HG03159 (cell line): ENCODE measurements around the gene MCF2L.

Experiments used
- ATAC-seq: cut with Tn5 transposase; IDR thresholded peaks from one replicate; pipeline ENCODE4 v1.9.1; 2021; ENCODE audit warnings: mild to moderate bottlenecking, moderate library complexity; ENCODE audit not compliant: unreplicated experiment

The MCF2L gene

DNA sequence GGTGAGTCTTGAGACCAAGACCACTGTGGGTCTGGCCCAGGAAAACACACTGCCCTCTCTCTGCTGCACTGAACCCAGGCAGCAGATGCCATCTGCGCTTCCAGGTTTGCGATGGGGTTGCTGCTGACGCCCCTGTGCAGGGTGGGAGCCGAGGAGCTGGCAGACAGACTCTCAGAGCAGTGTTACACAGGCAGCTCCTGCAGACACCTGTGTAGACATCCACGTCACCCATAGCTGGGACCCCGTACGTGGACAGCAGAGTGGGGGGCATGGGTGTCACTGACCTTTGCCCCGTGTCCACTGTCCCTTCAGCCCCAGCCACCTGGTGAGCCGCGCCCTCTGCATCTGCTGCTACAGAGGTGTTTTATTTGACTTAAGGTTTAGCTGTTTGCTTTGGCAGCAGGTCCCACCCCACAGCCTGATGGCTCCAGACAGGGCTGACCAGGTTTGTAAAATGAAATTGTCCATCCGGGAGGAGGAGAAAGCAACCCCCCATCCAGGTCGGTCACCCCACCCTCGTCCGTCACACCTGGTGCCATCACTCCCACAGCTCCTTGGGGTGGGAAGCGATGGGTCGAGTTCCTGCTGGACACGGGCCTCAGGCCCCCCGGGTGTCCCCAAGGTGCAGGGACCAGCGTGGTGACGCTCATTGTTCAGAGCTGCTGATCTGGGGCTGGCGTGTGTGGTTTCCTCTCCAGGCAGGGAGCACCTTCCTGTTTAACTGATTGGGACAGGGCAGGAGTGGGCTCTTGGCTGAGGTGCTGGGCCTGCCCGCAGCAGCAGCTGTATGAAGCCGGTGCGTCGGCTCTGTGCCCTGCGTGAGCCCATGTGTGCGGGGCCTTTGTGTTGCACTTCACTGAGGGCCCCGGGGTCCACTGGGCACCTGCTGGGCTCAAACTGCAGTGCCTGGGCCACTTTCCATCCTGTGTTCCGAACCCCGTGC is 28.4 kb downstream of the MCF2L start:
- ATAC-seq, result no peak

DNA sequence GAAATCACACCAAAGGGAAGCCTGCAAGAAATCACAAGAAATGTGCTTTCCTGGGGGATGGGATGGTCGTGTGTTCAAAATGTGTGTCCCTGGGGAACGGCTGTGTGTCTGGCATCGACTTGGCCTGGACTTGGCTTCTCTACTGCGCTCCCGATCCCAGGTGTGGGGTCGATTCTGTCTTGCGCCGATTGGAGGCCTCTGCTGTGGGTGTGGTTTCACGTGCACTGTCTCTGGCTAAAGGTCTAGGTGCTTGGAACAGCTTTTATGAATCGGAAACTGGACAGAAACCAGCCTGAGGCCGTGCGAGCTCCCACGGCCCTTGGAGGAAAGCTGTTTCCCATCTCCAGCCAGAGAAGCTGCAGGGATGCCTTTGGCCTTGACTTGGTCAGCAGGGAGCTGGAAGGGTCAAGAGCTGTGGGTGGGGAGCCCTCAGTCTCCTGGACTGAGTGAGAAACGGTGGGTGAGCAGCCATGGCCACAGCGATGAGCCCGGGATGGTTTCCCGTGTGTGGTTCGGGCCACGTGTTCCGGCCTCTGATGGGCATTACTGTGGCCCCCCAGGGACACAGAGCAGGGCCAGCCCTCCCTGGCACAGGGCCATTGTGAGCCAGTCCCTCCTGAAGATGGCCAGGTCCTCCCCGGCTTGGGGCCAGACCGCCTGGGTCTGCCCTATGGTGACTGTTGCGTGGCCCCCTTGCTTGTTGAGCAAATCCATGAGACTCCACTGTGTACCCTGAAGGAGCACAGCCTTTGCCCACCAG is 29.7 kb downstream of the MCF2L start:
- ATAC-seq, result no peak

DNA sequence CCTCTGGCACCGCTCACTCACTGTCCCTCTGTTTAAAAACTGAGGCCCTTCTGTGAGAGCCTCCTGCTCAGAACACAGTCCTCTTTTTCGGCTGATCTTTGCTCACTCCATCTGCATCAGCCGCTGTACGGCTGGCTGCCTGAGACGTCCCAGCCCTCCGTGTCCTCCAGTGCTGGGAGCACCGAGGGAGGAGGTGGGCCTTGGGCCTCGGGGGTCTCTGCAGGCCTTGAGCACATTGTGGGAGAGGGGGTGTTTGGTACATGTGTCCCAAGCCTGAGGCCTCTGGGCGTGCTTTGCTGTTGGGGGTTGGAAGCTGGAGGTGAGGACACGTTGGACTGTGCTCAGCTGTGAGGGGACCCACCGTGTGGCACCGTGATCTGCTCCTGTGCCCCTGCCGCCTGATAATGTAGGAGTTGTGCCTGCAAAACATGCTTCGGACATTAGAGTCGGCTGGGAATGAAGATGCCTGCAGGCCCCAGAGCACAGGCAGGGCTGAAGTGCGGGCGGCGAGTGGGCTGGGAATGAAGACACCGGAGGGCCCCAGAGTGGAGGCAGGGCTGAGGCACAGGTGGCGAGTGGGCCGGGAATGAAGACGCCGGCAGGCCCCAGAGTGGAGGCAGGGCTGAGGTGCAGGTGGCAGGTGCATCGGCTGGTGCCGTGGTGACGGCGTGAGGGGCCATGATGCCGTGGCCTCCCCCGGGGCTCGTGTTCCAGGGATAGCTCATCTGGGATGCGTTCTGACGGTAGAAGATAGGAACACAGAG is 30.6 kb downstream of the MCF2L start:
- no peak for ATAC-seq

DNA sequence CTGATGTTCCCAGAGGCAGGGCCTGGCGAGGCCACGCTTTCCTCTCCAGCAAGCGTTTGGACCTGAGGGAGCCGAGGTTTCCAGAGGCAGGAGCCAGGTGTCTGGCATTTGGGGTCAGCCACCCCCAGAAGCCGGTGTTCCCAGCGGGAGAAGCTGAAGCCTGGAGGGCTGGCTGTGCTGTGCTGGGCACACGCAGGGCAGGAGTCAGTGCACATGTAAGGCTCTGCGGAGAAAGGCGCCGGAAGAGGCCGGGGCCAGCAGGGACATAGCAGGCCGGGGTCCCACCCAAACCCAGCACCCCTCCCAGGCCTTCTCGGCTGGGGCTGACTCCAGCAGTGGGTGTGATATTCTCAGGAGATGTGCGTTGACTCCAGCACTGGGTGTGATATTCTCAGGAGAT is 31.6 kb downstream of the MCF2L start:
- no peak for ATAC-seq

DNA sequence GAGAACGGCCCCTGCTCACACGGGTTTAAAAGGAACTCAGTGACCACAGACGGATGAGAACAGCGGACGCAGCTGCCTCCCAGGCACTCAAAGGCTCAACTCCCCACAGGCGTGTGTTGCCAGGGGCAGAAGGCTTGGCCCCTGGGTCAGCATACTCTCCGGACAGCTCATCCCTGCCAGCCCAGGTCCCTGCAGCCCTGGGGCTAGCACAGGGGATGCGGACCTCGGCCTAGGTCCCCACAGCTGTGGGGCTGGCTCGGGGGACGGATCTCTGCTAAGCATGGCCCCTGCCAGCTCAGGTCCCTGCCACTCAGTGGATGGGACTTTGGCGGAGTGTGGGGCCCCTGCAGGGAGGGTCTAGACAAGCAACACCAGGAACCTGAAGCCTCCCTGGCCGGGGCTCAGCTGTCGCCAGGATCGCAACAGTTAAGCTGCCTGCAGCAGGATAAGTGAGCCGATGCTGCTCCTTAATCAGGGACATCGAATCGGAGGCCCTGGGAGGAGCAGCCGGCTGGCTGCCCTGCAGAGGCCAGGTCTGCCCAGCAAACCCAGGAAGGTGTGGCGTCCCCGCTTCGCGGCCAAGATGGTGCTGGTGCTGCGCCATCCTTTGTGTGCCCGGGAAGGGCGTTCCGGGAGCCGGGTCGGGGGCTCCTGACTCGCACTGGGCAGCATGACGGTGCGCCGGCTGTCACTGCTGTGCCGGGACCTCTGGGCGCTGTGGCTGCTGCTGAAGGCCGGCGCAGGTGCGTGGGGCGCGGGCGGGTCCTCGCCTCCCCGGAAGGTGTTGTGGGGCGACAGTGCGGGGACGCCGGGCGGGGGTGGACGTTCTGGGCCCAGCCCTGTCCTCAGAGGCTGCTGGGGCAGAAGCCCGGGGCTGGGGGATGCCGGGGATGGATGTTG is 32.5 kb downstream of the MCF2L start:
- ATAC-seq, result no peak

DNA sequence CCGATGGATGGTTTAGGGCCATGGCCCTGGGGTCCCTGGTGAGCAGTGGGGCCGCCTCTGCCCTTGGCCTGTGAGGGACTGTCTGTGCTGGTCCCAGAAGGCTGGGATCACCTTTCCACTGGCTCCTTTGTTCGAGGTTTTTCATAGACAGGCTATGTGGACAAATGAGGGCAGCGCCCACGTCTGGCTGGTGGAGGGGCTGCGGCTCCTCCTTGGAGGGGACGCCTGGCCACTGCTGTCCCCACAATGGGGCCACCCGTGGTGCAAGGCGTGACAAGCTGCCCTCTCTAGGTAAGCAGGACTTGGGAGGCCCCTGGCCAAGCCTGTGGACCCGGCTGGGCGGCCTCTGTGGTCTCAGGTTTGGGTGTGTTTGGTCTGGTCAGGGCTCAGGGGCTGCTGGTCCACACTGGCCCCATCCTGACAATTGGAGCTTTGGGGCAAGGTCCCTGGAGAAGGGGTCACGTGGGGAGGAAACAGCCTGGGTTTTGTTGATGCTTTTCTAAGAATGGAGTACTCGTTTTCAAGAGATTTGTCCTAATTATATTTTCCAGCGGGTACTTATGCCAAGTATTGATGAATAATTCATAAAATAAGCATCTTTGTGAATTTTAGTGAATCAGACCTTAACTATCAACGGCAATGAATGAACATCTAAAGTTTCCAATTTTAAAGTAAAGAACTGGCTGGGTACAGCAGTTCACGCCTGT is 33.3 kb downstream of the MCF2L start:
- ATAC-seq, result no peak

DNA sequence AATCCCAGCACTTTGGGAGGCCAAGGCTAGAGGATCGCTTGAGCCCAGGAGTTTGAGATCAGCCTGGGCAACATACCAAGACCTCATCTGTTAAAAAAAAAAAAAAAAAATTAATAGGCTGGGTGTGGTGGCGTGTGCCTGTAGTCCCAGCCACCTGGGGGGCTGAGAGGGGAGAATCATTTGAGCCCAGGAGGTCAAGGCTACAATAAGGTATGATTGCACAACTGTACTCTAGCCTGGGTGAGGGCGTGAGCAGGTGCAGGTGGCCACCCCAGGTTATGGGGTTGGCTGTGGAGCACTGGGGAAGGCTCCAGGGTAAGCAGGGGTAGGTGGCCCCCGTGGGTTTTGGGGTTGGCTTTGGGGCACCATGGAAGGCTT is 33.9 kb downstream of the MCF2L start:
- ATAC-seq, result no peak

DNA sequence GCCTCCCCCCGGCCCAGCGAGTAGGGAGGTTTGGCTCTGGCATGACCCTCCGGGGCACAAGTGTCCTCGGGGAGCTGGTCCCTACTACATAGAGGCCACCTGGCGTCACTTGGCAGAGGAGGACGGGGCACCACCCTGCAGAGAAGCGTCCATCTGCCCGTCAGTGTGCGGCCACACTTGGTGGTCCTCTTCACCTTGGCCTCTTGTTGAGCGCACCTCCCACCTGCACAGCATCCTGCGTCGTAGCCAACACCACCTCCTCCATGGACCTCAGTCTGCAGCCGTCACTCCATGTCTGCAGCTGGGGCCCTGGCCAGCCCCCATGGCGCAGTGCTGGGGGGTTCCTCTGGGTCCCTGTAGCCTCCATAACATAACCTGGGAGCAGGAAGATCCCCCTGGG is 35.1 kb downstream of the MCF2L start:
- ATAC-seq, result no peak

DNA sequence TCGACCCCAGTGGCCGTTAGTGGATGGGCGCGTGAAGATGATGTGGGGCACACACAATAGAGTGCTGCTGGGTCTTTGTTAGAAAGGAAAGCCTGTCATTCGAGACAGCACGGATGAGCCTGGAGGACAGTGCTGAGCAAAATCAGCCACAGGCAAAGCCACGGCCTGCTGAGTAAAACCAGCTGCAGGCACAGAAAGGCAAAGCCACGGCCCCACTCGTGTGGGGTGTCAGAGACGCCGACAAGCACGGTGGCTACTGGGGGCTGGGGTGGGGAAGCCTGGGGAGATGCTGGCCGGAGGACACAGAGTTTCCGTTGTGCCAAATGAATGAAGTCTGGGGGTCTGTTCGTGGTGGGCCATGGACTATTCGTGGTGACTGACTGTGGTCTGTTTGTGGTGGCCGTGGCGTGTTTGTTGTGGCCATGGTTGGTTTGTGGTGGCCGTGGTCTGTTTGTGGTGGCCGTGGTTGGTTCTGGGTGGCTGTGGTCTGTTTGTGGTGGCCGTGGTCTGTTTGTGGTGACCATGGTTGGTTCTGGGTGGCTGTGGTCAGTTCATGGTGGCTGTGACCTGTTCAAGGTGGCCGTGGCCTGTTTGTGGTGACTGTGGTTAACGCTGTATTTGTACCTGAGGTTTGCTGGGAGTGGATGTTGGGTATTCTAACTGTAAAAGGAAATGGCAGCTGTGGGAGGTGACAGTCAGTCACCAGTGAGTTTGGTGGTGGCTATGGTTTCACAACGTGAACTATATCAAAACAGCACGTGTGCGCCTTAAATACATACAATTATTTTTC is 36.3 kb downstream of the MCF2L start:
- no peak for ATAC-seq

DNA sequence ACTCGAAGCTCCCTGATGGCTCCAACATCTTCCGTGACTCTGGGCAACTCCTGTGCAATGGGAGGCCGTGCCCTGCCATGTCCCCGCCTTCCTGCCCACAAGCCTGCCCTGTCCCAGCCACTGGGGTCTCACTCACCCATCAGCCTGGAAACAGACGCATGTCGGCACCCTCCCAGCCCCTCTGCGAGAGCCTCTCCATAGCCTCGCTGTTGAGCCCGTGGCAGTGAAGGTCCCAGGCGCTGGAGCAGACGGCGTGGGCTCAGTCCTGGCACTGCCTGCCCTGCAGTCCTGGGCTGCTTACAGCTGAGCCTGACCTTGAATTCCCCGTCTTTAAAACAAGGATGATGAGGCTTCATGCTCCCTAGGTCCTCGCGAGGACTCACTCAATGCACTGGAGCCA is 37.0 kb downstream of the MCF2L start:
- no peak for ATAC-seq

DNA sequence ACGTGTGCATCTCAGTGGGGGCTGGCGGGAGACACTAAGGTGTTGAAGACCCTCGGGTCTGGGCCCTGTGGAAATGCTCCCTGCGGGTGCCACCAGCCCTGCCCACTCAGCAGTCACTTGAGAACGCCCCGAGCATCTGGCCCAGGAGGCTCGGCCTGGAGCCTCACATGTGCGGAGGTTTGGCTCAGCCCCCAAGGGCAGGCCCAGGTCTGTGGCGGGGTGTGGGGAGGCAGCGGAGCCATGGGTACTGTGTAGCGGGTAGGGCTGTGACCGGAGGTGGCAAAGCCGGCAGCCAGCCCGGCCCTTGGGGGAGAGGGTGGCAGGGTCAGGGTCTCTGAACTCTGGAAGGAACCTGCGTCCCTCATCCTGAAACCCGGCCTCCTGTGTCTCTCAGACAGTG is 37.6 kb downstream of the MCF2L start:
- no peak for ATAC-seq

DNA sequence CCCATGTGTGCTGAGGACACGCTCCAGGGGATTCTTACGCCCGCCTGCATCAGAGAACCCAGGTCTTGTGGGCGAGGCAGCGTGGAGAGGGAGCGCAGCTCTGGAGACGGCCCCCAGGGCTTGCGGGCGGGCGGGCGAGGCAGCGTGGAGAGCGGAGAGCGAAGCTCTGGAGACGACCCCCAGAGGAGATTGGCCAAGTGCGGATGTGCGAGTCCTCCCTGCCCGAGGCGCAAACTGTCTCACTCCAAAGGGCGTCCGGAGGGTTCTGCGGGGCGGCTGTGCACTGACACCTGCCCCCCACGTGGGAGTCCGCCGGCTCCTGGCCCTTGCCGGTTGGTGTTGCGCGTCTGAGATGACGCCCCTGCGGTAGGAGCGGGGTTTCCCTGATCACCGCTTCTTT is 39.8 kb downstream of the MCF2L start:
- ATAC-seq, result no peak

DNA sequence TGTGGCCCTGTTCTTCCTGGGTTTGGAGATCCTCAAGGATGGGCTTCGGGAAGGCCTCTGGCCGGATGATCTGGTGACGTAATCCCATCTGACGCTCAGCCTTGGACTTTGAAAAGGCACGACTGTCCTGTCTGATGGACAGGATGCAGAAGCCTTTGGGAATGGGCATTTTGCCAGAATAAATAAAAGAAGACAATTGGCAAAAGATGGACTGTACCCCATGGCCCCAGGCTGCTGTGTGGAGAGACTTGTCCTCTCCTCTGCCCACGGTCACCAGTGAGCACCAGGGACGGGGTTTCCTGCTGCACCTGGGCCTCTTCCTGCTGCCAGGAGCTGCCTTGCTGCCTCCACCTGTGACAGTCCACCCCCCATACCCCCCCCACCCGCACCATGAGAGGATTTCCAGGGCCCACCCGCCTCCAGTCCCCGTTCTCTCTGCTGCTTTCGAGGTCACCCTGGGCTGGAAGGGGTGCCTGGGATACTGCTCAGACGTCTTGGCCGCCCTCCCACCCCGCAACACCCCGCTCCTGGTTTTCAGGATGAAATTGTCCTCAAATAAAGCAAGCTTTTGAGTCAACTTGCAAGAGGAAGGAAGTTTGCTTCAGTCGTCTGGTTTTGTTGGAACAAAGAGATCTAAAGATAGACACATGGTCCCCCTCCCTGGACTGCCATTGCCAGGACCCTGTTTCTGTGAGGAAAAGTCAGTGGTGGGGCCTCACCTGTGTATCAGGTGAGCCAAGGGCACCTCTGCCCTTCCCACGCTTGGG is 40.9 kb downstream of the MCF2L start:
- ATAC-seq, result no peak

DNA sequence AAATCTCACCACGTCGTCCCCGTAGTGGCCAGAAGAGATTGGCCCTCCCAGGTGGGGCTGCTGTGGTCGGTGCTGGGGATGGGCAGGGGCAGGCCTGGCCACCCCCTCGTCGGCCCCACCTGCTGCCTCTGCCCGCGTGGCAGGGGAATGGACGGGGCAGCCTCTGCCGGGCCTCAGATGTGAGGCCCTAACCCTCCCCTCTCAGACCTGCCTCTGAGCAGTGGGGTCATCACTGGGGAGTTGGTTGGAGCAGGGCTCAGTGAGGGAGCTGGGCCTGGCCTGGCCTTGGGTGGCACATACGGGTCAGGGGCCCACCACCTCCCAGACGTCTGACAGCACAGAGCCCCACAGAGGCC is 41.5 kb downstream of the MCF2L start:
- ATAC-seq, result no peak

DNA sequence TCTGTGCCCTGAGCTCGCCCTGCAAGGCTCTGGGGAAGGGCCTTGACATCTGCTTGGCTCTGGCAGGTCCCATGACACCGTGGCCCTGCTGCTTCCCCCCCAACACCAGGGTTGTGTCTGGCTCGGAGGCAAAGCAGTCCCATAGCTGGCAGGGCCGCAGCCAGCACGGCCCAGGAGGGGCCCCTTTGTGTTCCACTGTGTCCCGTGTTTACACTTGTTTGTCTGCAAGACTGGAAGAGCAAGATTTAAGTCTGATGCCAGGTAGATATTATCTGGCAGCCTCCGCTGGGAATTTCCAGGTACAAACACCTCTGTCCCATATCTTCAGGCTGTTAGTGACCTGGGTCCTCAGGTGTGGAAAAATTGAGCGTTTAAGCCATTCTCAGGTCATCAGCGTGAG is 44.3 kb downstream of the MCF2L start:
- ATAC-seq, result no peak

DNA sequence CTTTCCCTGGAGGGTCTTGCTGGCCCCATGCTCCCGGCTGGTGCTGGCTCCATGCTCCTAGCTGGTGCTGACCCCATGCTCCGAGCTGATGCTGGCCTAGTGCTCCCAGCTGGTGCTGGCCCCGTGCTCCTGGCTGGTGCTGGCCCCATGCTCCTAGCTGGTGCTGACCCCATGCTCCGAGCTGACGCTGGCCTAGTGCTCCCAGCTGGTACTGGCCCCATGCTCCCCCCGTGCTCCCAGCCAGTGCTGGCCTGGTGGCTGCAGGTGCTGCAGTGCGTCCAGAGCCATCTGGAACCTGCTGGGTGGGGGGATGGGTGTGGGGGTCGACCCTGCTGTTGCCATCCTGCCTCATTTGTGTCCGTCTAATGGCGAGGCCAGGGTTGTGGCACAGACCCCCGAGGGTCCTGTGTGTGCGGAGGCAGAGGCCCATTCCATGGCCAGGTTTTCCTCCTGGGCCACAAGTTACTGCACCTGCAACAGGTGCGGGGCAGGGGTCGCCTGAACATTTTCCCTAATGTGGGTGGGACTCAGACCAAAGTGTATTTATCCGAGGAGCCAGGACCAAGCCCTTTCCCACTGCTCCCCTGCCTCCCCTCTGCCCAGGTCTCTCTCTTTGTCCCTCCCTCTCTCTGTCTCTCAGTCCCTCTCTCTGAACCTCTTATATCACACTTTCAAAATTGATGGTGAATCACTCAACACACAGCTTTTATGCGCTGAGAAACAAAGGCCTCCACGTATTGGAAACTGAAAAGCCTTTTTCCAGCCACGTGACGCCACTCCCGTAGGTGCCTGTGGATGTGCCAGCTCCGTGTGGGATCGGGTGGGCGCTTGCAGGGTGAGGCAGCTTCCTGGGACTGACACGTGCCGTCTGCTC is 45.1 kb downstream of the MCF2L start:
- ATAC-seq, result no peak
